Measurements from ENCODE around the gene EHD1.
A peak's percentile ranks its signal among the peaks of the same experiment; 100 is the strongest.

Gene EHD1

GRCh38 chr11:64878494-64879243 lies at the start of gene EHD1:
Gene EHD1, minus strand, starts transcription at chr11:64878621. Its CDS starts 157 bp downstream, at chr11:64878464.
- intact Hi-C loops (cut with DNase I), result no loop called here
- peak; percentile 96 to 100 (median 99) for DNase-seq

GRCh38 chr11:64926689-64927088 lies 48.3 kb upstream of the EHD1 start:
- intact Hi-C loops (cut with DNase I), result loop anchor here (10.0 kb wide), 1 partner anchor 188 kb away; the partner anchor contains the start of genes TM7SF2 and ZNHIT2
- DNase-seq, result no peak

DNA sequence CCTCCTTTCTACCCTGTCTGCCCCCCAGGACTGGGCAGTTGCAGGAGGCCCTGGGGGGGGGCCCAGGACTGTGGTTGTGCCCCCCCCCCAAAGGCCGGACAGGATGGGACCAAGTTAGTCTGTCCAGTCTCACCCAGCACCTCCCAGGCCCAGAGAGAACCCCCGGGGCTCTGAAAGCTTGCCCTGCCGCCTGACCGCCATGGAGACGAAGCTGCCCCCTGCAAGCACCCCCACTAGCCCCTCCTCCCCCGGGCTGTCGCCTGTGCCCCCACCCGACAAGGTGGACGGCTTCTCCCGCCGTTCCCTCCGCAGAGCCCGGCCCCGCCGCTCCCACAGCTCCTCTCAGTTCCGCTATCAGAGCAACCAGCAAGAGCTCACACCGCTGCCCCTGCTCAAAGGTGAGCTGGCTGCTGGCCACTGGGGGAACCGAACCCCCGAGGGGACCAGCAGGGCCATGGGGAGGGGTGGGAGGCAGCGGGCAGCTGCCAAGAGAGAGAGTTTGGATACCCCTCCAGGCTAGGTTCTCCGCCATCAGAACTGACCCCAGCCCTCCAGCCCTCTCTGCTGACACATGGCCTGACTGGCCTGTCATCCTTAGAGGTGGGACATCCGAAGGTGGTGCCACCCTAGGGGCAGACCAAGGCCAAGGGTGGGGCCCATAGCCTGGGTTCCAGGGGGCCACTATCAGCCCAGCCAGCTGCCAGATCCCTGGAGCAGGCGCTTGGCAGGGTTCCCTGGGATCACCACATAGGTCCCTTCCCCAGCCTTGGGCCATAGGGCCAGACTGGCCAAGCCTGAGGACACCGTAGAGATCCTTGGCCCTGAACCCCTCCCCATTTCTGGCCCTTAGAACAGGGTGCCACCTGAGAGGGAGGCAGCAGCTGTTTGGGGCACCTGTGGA lies 47.4 kb upstream of the EHD1 start:
- intact Hi-C loops (cut with DNase I), result loop anchor here (10.0 kb wide), 1 partner anchor 189 kb away; the partner anchor contains the start of genes TM7SF2 and ZNHIT2
- no peak for DNase-seq

- intact Hi-C loops (cut with DNase I), result loop anchor here (10.0 kb wide), 1 partner anchor 190 kb away; the partner anchor contains the start of genes TM7SF2 and ZNHIT2
- peak in 6 of 42 donors; percentile 19 to 54 (median 23) for DNase-seq
These were observed 46.5 kb upstream of the EHD1 start for GRCh38 chr11:64924910-64925284.

- intact Hi-C loops (cut with DNase I), result loop anchor here (10.0 kb wide), 1 partner anchor 191 kb away; the partner anchor contains the start of genes TM7SF2 and ZNHIT2
- DNase-seq, result peak; percentile 92 to 99 (median 97)
These were observed 45.8 kb upstream of the EHD1 start, which contains the start of gene PPP2R5B for GRCh38 chr11:64923944-64924909. Gene PPP2R5B, plus strand, starts transcription at chr11:64924689. Its CDS starts 1,046 bp downstream, at chr11:64925735.

DNA sequence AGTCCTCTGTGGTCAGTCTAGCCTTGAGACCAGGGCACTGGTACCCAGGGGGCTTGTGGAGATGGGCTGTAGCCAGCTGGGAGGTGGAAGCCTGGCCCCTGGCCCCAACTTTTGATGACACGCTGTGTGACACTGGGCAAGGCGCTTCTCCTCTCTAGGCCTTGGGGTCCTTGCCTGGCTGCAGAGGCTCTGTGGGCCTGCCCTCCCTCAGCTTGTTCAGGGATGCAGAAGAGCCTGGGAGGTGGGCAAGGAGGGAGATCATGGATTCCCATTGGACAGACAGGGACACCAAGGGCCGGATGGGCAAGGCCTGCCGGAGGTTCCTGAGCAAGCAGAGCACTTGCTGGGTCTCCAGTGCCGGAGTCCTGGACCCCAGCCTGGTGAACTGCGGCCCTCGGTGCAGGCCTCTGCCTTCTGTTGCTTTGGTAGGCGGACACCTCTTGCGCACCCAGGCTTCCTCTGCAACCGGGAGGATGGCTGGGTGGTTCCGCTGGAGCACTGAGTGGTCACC lies 44.8 kb upstream of the EHD1 start:
- no peak for DNase-seq
- intact Hi-C loops (cut with DNase I), result loop anchor here (10.0 kb wide), 1 partner anchor 192 kb away; the partner anchor contains the start of genes TM7SF2 and ZNHIT2

- intact Hi-C loops (cut with DNase I), result loop anchor here (10.0 kb wide), 1 partner anchor 193 kb away; the partner anchor contains the start of genes TM7SF2 and ZNHIT2
- DNase-seq, result no peak
These were observed 43.0 kb upstream of the EHD1 start for GRCh38 chr11:64921384-64921783.

DNA sequence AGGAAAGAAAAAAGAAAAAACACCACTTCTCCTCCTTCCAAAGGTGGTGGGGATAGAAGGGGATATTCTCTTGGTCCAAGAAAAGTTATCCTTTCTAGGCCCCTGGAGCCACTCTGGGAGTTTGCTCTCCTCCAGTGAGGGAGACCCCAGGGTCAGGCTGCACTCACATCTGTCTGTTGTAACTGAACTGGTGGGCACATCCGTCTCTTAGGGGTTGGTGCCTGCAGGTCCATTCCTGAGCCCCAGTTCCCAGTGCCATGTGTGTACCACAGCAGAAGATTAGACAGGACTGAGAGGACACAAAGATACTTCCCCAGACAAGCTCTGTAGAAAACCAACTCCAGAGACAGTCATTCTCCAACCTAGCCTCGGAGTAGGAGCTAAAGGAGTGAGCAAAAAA lies 41.7 kb upstream of the EHD1 start:
- no peak for DNase-seq
- intact Hi-C loops (cut with DNase I), result loop anchor here (10.0 kb wide), 1 partner anchor 195 kb away; the partner anchor contains the start of genes TM7SF2 and ZNHIT2

- intact Hi-C loops (cut with DNase I), result loop anchor here (10.0 kb wide), 1 partner anchor 195 kb away; the partner anchor contains the start of genes TM7SF2 and ZNHIT2
These were observed 41.2 kb upstream of the EHD1 start for GRCh38 chr11:64919627-64920026.

DNA sequence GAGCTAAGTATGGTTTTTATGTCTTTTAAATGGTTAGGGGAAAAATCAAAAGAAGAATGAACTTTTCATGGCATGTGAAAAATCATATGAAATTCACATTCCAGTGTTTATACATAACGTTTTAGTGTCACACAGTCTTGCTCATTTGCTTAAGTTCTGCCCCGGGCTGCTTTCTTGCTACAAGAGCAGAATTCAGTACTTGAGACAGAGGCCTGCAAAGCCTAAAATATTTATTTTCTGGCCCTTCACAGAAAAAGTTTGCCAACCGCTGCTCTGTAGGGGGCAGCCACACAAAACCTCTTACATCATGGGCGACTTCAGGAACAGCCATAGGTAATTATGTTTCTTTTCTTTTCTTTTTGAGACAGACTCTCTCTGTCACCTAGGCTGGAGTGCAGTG lies 39.6 kb upstream of the EHD1 start:
- intact Hi-C loops (cut with DNase I), result no loop called here
- peak in 4 of 42 donors; percentile 18 to 55 (median 32) for DNase-seq

More at GRCh38 chr11:64919627-64920026, 41.2 kb upstream of the EHD1 start:
- no peak for DNase-seq

DNA sequence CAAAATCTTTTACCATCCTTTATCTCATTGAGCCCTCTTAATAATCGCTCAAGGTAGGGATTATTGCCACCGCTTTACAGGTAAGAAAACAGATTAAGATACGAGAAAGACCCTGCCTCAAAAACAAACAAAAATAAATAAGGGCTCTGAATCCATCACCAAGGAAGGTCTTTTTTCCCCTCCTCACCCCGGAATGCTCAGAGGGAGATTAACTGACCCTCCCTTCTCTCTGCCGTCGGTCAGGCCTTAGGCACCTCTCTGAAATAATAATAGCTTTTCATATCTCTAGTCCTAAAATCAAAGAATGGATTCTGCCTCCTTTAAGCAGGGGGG lies 39.2 kb upstream of the EHD1 start:
- intact Hi-C loops (cut with DNase I), result loop anchor here (2.0 kb wide), 1 partner anchor 109 kb away; the partner anchor contains the start of gene SNX15
- DNase-seq, result no peak

GRCh38 chr11:64916775-64917662 lies 38.6 kb upstream of the EHD1 start, which contains the start of gene ATG2A:
Gene ATG2A, minus strand, starts transcription at chr11:64917209. Its CDS starts 74 bp downstream, at chr11:64917135.
- intact Hi-C loops (cut with DNase I), result loop anchor here (2.0 kb wide), 1 partner anchor 110 kb away; the partner anchor contains the start of gene SNX15
- DNase-seq, result peak; percentile 95 to 100 (median 99)

DNA sequence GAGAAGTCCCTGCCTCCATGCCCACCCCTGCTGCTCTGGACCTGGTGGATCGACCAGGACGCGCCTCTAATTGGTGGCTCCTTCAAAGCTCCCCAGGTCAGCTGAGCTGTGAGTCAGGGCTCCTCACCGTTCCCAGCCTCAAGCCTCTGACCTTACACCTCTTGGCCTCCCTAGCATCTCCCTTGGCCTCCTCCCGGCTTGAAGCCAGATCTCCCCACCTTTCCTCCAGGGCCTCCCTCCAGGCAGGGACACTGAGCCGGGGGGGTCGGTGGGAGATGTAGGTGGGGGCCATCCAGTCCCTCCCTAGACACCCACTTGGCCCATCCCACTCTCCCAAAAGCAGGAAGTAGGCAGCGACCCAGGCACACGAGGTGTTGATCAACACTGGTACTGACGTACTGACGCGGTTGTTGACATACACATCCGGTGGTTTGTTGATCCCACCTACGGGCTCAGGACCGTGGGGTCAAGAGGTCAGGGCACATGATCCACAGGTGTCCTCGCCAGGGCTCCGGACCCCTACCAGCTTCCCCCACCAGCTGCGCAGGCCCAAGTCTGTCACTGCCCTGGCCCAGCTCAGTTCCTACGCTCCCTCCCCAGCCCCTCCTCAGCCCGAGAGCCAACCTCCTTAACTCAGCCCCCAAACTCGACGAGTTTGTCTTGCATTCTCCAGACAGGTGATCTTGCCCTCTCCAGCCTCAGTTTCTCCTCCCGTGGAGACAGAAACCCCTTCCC lies 37.8 kb upstream of the EHD1 start:
- peak in 1 of 42 donors; percentile 28 for DNase-seq
- intact Hi-C loops (cut with DNase I), result loop anchor here (2.0 kb wide), 1 partner anchor 111 kb away; the partner anchor contains the start of gene SNX15

- intact Hi-C loops (cut with DNase I), result no loop called here
- no peak for DNase-seq
These were observed 37.0 kb upstream of the EHD1 start for GRCh38 chr11:64915376-64915887.

- intact Hi-C loops (cut with DNase I), result no loop called here
- DNase-seq, result no peak
These were observed 35.7 kb upstream of the EHD1 start for GRCh38 chr11:64914123-64914522.

All from head of caudate nucleus (tissue), 42 donors.